Endothelial cell of hepatic sinusoid (primary cell): ENCODE measurements around the gene YES1.

Experiments used
- in situ Hi-C: cut with HindIII; loops from 2 replicates; pipeline ENCODE4 v1.10.0; 2017; ENCODE audit warnings: low sequenced_read_pairs

The YES1 gene

GRCh38 chr18:811892-812375, at the start of gene YES1:
Gene YES1, minus strand, starts transcription at chr18:812242. Its CDS starts 55,415 bp downstream, at chr18:756827.
- in situ Hi-C loops = no loop called here

GRCh38 chr18:857986-858385, 45.9 kb upstream of the YES1 start:
- in situ Hi-C loops = loop anchor here (10.0 kb wide), 1 partner anchor 1687 kb away; no protein-coding TSS in a partner anchor

GRCh38 chr18:853471-853870, 41.4 kb upstream of the YES1 start:
- in situ Hi-C loops = loop anchor here (10.0 kb wide), 1 partner anchor 1691 kb away; no protein-coding TSS in a partner anchor

GRCh38 chr18:850960-851359, 38.9 kb upstream of the YES1 start:
- in situ Hi-C loops = loop anchor here (10.0 kb wide), 1 partner anchor 1694 kb away; no protein-coding TSS in a partner anchor

- in situ Hi-C loops = no loop called here
Observed at GRCh38 chr18:849021-849420, 37.0 kb upstream of the YES1 start.

GRCh38 chr18:848062-848861, 36.2 kb upstream of the YES1 start:
- in situ Hi-C loops = no loop called here

GRCh38 chr18:845152-845819, 33.2 kb upstream of the YES1 start:
- in situ Hi-C loops = no loop called here

- in situ Hi-C loops = no loop called here
Observed at GRCh38 chr18:841647-842370, 29.8 kb upstream of the YES1 start.

- in situ Hi-C loops = no loop called here
Observed at GRCh38 chr18:840516-840915, 28.5 kb upstream of the YES1 start.

- in situ Hi-C loops = no loop called here
Observed at GRCh38 chr18:840023-840408, 28.0 kb upstream of the YES1 start.

GRCh38 chr18:839224-840022, 27.4 kb upstream of the YES1 start:
- in situ Hi-C loops = no loop called here

- in situ Hi-C loops = no loop called here
Observed at GRCh38 chr18:837922-838321, 25.9 kb upstream of the YES1 start.

- in situ Hi-C loops = loop anchor here (5.0 kb wide), 2 partner anchors 97 to 217 kb away; no protein-coding TSS in a partner anchor
Observed at GRCh38 chr18:834082-834720, 22.2 kb upstream of the YES1 start.

GRCh38 chr18:833197-833596, 21.2 kb upstream of the YES1 start:
- in situ Hi-C loops = loop anchor here (5.0 kb wide), 2 partner anchors 96 to 216 kb away; no protein-coding TSS in a partner anchor

GRCh38 chr18:832085-832681, 20.1 kb upstream of the YES1 start:
- in situ Hi-C loops = loop anchor here (5.0 kb wide), 2 partner anchors 95 to 215 kb away; no protein-coding TSS in a partner anchor

GRCh38 chr18:830315-830901, 18.4 kb upstream of the YES1 start:
- in situ Hi-C loops = loop anchor here (5.0 kb wide), 2 partner anchors 93 to 213 kb away; no protein-coding TSS in a partner anchor

GRCh38 chr18:829432-829831, 17.4 kb upstream of the YES1 start:
- in situ Hi-C loops = no loop called here

- in situ Hi-C loops = no loop called here
Observed at GRCh38 chr18:827093-827677, 15.1 kb upstream of the YES1 start.
